Stimulated activated CD4-positive, alpha-beta T cell treated with anti-CD3 and anti-CD28 coated beads, Interleukin-4, amount 100 ng/mL, for 1 hour (primary cell): ENCODE measurements around the gene SNX30.

ENCODE experiments used
- DNase-seq: peaks from one replicate; pipeline ENCODE4 v3.0.0-alpha.2; 2020

SNX30 gene

GRCh38 chr9:112891521-112891920 lies 141.0 kb downstream of the SNX30 start:
- no peak for DNase-seq

- no peak for DNase-seq
These were observed 142.4 kb downstream of the SNX30 start for GRCh38 chr9:112892981-112893380.

- no peak for DNase-seq
These were observed 143.5 kb downstream of the SNX30 start for GRCh38 chr9:112894041-112894440.

- DNase-seq = no peak
These were observed 144.1 kb downstream of the SNX30 start for GRCh38 chr9:112894699-112895098.

- DNase-seq = no peak
These were observed 145.6 kb downstream of the SNX30 start for GRCh38 chr9:112896131-112896530.

GRCh38 chr9:112898872-112899311 lies 148.3 kb downstream of the SNX30 start:
- DNase-seq = no peak

GRCh38 chr9:112900488-112900887 lies 149.9 kb downstream of the SNX30 start:
- DNase-seq = no peak

- no peak for DNase-seq
These were observed 150.3 kb downstream of the SNX30 start for GRCh38 chr9:112900901-112901300.

- no peak for DNase-seq
These were observed 154.5 kb downstream of the SNX30 start for GRCh38 chr9:112905084-112905483.

GRCh38 chr9:112911736-112912135 lies 161.2 kb downstream of the SNX30 start:
- DNase-seq = no peak

GRCh38 chr9:112912636-112913035 lies 162.1 kb downstream of the SNX30 start:
- DNase-seq = no peak

GRCh38 chr9:112913326-112913725 lies 162.8 kb downstream of the SNX30 start:
- no peak for DNase-seq

GRCh38 chr9:112914524-112914923 lies 164.0 kb downstream of the SNX30 start:
- no peak for DNase-seq

GRCh38 chr9:112917047-112917986 lies 166.8 kb downstream of the SNX30 start:
- no peak for DNase-seq

GRCh38 chr9:112917987-112918362 lies 167.4 kb downstream of the SNX30 start:
- DNase-seq = no peak

GRCh38 chr9:112921549-112921948 lies 171.0 kb downstream of the SNX30 start:
- no peak for DNase-seq
